GM12878 (cell line): Measurements from ENCODE around the gene TMEM161A. TPM values are rescaled to one million over a fixed set of nuclear protein-coding genes. Genes with fewer than 3 reads are reported as not detected.

ENCODE experiments used
- ATAC-seq: fragments of 200-7000 bp; cut with Tn5 transposase; 3 replicates; pipeline ENCODE4 v1.9.1; 2020; ENCODE audit warnings: mild to moderate bottlenecking, moderate library complexity
- BruUV-seq: library from RNA; stranded (reverse); fragments of 400-500 nt; replicated peaks from 2 replicates; lab custom pipeline; 2021; lab: Mats Ljungman, UMichigan
- CTCF ChIA-PET: fragments of 300-600 bp; sonication (Branson Sonifier 250); formaldehyde crosslinking; extraction: SDS; loops from one replicate; lab custom pipeline; 2021; ENCODE audit warnings: inconsistent platforms; lab: Yijun Ruan, JAX
- POLR2A ChIA-PET: fragments of 350-600 bp; formaldehyde crosslinking; extraction: SDS; loops from one replicate; lab custom pipeline; 2021; ENCODE audit warnings: inconsistent platforms; lab: Charles Lee
- RAD21 ChIA-PET: fragments of 300-600 bp; sonication (Branson Sonifier 250); formaldehyde crosslinking; loops from one replicate; lab custom pipeline; 2023; ENCODE audit warnings: antibody characterized with exemption; ENCODE audit not compliant: unreplicated experiment; lab: Charles Lee
- SMC1A ChIA-PET: fragments of 300-600 bp; sonication (Branson Sonifier 250); formaldehyde crosslinking; loops from one replicate; lab custom pipeline; 2023; ENCODE audit not compliant: unreplicated experiment, uncharacterized antibody; lab: Charles Lee
- DNase-seq: peaks from one replicate; pipeline ENCODE4 v3.0.0-alpha.2; 2011; ENCODE audit warnings: low read depth, low spot score
- FAIRE-seq: peaks from 3 replicates; lab custom pipeline; 2011; peaks lifted over from hg19 to GRCh38; lab: Jason Lieb, UNC
- H2AFZ ChIP-seq: 2 replicates; pipeline ENCODE4 v1.6.0; 2011; ENCODE audit warnings: low read depth, low read length, control low read depth; ENCODE audit not compliant: control insufficient read depth
- H3K27ac ChIP-seq: 2 replicates; pipeline ENCODE4 v1.5.1; 2011; ENCODE audit warnings: control low read depth; ENCODE audit not compliant: control insufficient read depth, insufficient read depth
- H3K27me3 ChIP-seq, 2 experiments: replicated peaks in 1 of 2; 2 replicates each; pipeline versions ENCODE4 v1.6.0 to v1.6.1; 2011; ENCODE audit warnings: low read length in 1 of 2; ENCODE audit not compliant: control insufficient read depth in 2 of 2, insufficient read depth in 2 of 2
- H3K36me3 ChIP-seq, 2 experiments: 2 replicates each; pipeline ENCODE4 v1.5.1; 2011; ENCODE audit warnings: low read length in 1 of 2; ENCODE audit not compliant: control insufficient read depth in 2 of 2, insufficient read depth in 2 of 2
- H3K4me1 ChIP-seq: 2 replicates; pipeline ENCODE4 v1.6.1; 2011; ENCODE audit warnings: mild to moderate bottlenecking, low read length, moderate library complexity, mixed read lengths; ENCODE audit not compliant: control insufficient read depth, insufficient read depth
- H3K4me2 ChIP-seq: 2 replicates; pipeline ENCODE4 v1.6.0; 2011; ENCODE audit warnings: control low read depth; ENCODE audit not compliant: control insufficient read depth, insufficient read depth
- H3K4me3 ChIP-seq: fragments of 200-600 bp; sonication (generic); 2 replicates; pipeline ENCODE4 v1.5.1; 2016
- H3K79me2 ChIP-seq: 2 replicates; pipeline ENCODE4 v1.6.0; 2011; ENCODE audit warnings: low read length; ENCODE audit not compliant: control insufficient read depth, insufficient read depth
- H3K9ac ChIP-seq: 2 replicates; pipeline ENCODE4 v1.8.0; 2011; ENCODE audit warnings: low read length, control low read depth, mixed read lengths; ENCODE audit not compliant: control insufficient read depth, insufficient read depth
- H3K9me3 ChIP-seq: replicated peaks from 3 replicates; pipeline ENCODE4 v1.5.1; 2011; ENCODE audit warnings: mild to moderate bottlenecking, low read length; ENCODE audit not compliant: control insufficient read depth, insufficient read depth
- H4K20me1 ChIP-seq: 2 replicates; pipeline ENCODE4 v1.6.0; 2011; ENCODE audit not compliant: control insufficient read depth, insufficient read depth
- CBX5 ChIP-seq: sonication (generic); IDR thresholded peaks from 2 replicates; pipeline ENCODE4 v1.6.1; 2016; ENCODE audit warnings: low read depth, moderate library complexity, mild to moderate bottlenecking, inconsistent platforms
- E2F4 ChIP-seq: IDR thresholded peaks from 2 replicates; pipeline ENCODE4 v1.6.1; 2012; ENCODE audit warnings: low read depth, low read length, improper control_type of control experiment
- ESRRA ChIP-seq: IDR thresholded peaks from 2 replicates; pipeline ENCODE4 v1.6.1; 2012; ENCODE audit warnings: mild to moderate bottlenecking, low read length, improper control_type of control experiment
- FOS ChIP-seq: IDR thresholded peaks from 3 replicates; pipeline ENCODE4 v1.6.1; 2011; ENCODE audit warnings: borderline replicate concordance; ENCODE audit not compliant: insufficient read length; ENCODE audit errors: extremely low read depth
- HCFC1 ChIP-seq: fragments of 150-350 bp; IDR thresholded peaks from 2 replicates; pipeline ENCODE4 v1.6.1; 2014; ENCODE audit warnings: low read length
- KDM1A ChIP-seq: fragments of 200-600 bp; sonication (generic); IDR thresholded peaks from 2 replicates; pipeline ENCODE4 v1.6.1; 2016; ENCODE audit warnings: borderline replicate concordance
- MEF2A ChIP-seq: IDR thresholded peaks from 2 replicates; pipeline ENCODE4 v1.6.1; 2011; ENCODE audit warnings: low read depth, mild to moderate bottlenecking, low read length, moderate library complexity; ENCODE audit not compliant: insufficient read depth
- PBX3 ChIP-seq: IDR thresholded peaks from 2 replicates; pipeline ENCODE4 v1.6.1; 2011; ENCODE audit warnings: mild to moderate bottlenecking, low read depth, low read length, moderate library complexity; ENCODE audit not compliant: insufficient replicate concordance
- SMAD1 ChIP-seq: fragments of 450-650 bp; IDR thresholded peaks from 2 replicates; pipeline ENCODE4 v1.6.1; 2018; ENCODE audit warnings: mild to moderate bottlenecking, low read depth; ENCODE audit not compliant: partially characterized antibody
- STAT3 ChIP-seq: IDR thresholded peaks from 2 replicates; pipeline ENCODE4 v1.6.1; 2011; ENCODE audit warnings: low read depth, low read length, improper control_type of control experiment
- SUPT20H ChIP-seq: IDR thresholded peaks from 2 replicates; pipeline ENCODE4 v1.6.1; 2011; ENCODE audit warnings: low read depth, mild to moderate bottlenecking, low read length, moderate library complexity, borderline replicate concordance; ENCODE audit not compliant: control insufficient read depth
- TAF1 ChIP-seq: IDR thresholded peaks from 2 replicates; pipeline ENCODE4 v1.6.1; 2011; ENCODE audit warnings: mild to moderate bottlenecking, low read depth, low read length, borderline replicate concordance
- ZBTB4 ChIP-seq: fragments of 450-650 bp; formaldehyde crosslinking; IDR thresholded peaks from 2 replicates; pipeline ENCODE4 v1.4.0; 2022; ENCODE audit warnings: mild to moderate bottlenecking, moderate library complexity
- ZNF687 ChIP-seq: fragments of 450-650 bp; IDR thresholded peaks from 2 replicates; pipeline ENCODE4 v1.6.1; 2017; ENCODE audit warnings: mild to moderate bottlenecking, moderate library complexity
- WGBS: methylation state at CpG from one replicate; pipeline ENCODE4 v1.1.6; 2016; ENCODE audit warnings: low lambda C conversion rate; ENCODE audit not compliant: insufficient replicate concordance, insufficient coverage; ENCODE audit errors: missing lambda C conversion rate; 5-methylcytosine and 5-hydroxymethylcytosine counted together
- in situ Hi-C: fragments of 300-500 bp; cut with MboI; formaldehyde crosslinking; loops from 9 replicates; pipeline ENCODE4 v1.14.3; 2018; ENCODE audit warnings: mixed read lengths
- intact Hi-C: fragments of 100-400 bp; cut with micrococcal nuclease; formaldehyde crosslinking; loops from one replicate; pipeline ENCODE4 v1.14.2; 2022; ENCODE audit not compliant: unreplicated experiment
- polyA plus RNA-seq, 11 experiments: library from polyadenylated mRNA; depleted of rRNA in 4 of 11; unstranded in 6 of 11; stranded (reverse) in 5 of 11; fragments of >200 nt; fragmentation: Nextera tagmentation in 4 of 11; fragmentation: Illumina TruSeq in 1 of 11; extraction: Ambion mirVana in 4 of 11; extraction: Trizol in 1 of 11; gene quantifications; 1 replicate in 1 of 11; 2 replicates in 10 of 11; pipeline versions ENCODE4 v1.2.1 to v1.2.3, GENCODE V29; 2011 to 2016; ENCODE audit warnings: inconsistent platforms in 2 of 11, missing spikeins in 2 of 11, low read depth in 1 of 11
- total RNA-seq, 4 experiments: library from RNA; depleted of rRNA in 3 of 4; stranded (reverse); fragments of >200 nt in 3 of 4; fragmentation: Illumina TruSeq in 1 of 4; extraction: Trizol in 1 of 4; gene quantifications; 2 replicates each; pipeline versions ENCODE4 v1.2.1 to v1.2.3, GENCODE V29; 2013 to 2021

The TMEM161A gene
- total and polyA plus RNA-seq, 10 of the 15 experiments (the other 5 are each of a cell fraction or from before 2014, with no cell fraction given) = 1.1 to 37.1 (median 19.0) TPM

GRCh38 chr19:19149435-19149834 lies 11.2 kb upstream of the TMEM161A start:
- ChIA-PET CTCF (interaction anchor here (2.4 to 6.3 kb wide), 3 partner anchors 9 to 26 kb away, joined by 22 to 207 read pairs (median 57); partner anchors contain the start of gene MEF2B), RAD21 (interaction anchor here (0.6 to 17.5 kb wide), 3 partner anchors 9 to 44 kb away, joined by 3 to 394 read pairs (median 4); partner anchors contain the start of gene MEF2B), POLR2A (interaction anchor here (1.0 to 2.5 kb wide), 2 partner anchors 8 to 25 kb away, joined by 6 to 7 read pairs; no protein-coding TSS in a partner anchor), SMC1A (interaction anchor here (1.3 to 5.4 kb wide), 3 partner anchors 11 to 25 kb away, joined by 5 to 114 read pairs (median 16); no protein-coding TSS in a partner anchor)
- H3K79me2 ChIP-seq = no peaks in the 10 kb centered on the region
- H3K27me3 ChIP-seq = no peaks in the 10 kb centered on the region
- FAIRE-seq = no peak
- no peak overlapping the region for H3K9ac ChIP-seq
- intact Hi-C loops (no loop called here), in situ Hi-C loops (loop anchor here (10.0 kb wide), 1 partner anchor 345 kb away; no protein-coding TSS in a partner anchor)
- H3K4me1 ChIP-seq = peaks cover 16% of the 10 kb centered on the region
- BruUV-seq = no TSS peak
- DNase-seq = no peak
- H3K36me3 ChIP-seq = peaks cover 6 to 8% of the 10 kb centered on the region in 2 experiments; a peak in 3 of 4 replicates
- no peak overlapping the region for H3K27ac ChIP-seq
- no peaks in the 10 kb centered on the region for H3K9me3 ChIP-seq
- no peak for ATAC-seq
- H3K4me2 ChIP-seq = no peak overlapping the region
- H2AFZ ChIP-seq = no peak overlapping the region
- WGBS = 63% methylated on average over 2 of the region's 2 CpGs
- H3K4me3 ChIP-seq = no peak overlapping the region
- H4K20me1 ChIP-seq = no peaks in the 10 kb centered on the region
- TF ChIP-seq MEF2A = no peak
- TF ChIP-seq ESRRA = no peak
- no peak for TF ChIP-seq STAT3
- TF ChIP-seq TAF1 = no peak
- no peak for TF ChIP-seq ZNF687
- TF ChIP-seq KDM1A = no peak
- no peak for TF ChIP-seq SUPT20H
- TF ChIP-seq ZBTB4 (CRISPR knock-in tag) = no peak
- TF ChIP-seq HCFC1 = no peak
- TF ChIP-seq SMAD1 = no peak
- no peak for TF ChIP-seq CBX5
- no peak for TF ChIP-seq FOS
- TF ChIP-seq PBX3 = no peak
- no peak for TF ChIP-seq E2F4
